Choroid plexus epithelial cell (primary cell): ENCODE results near the gene EPN3.

ENCODE experiments used
- DNase-seq: peaks from one replicate; pipeline ENCODE4 v3.0.0-alpha.2; 2010; ENCODE audit warnings: low read depth
- H3K4me3 ChIP-seq: 2 replicates; pipeline ENCODE4 v1.5.1; 2011; ENCODE audit warnings: low read depth, mild to moderate bottlenecking, control low read depth, low read length, moderate library complexity
- CTCF ChIP-seq: conservative IDR thresholded peaks from 2 replicates; pipeline ENCODE4 v1.5.1; 2011; ENCODE audit warnings: low read depth, mild to moderate bottlenecking, control low read depth, inconsistent platforms, low read length, moderate library complexity

The EPN3 gene

GRCh38 chr17:50523208-50523607 lies 9.3 kb upstream of the EPN3 start:
- no peak overlapping the region for H3K4me3 ChIP-seq
- no peak for TF ChIP-seq CTCF
- DNase-seq, result no peak

- no peak for TF ChIP-seq CTCF
- H3K4me3 ChIP-seq, result no peak overlapping the region
- no peak for DNase-seq
Measured at GRCh38 chr17:50524838-50525237, 7.7 kb upstream of the EPN3 start.

GRCh38 chr17:50527155-50527762 lies 5.3 kb upstream of the EPN3 start:
- TF ChIP-seq CTCF, result no peak
- no peak overlapping the region for H3K4me3 ChIP-seq
- no peak for DNase-seq

GRCh38 chr17:50527949-50528474 lies 4.5 kb upstream of the EPN3 start:
- no peak overlapping the region for H3K4me3 ChIP-seq
- no peak for DNase-seq
- no peak for TF ChIP-seq CTCF

GRCh38 chr17:50529849-50530248 lies 2.7 kb upstream of the EPN3 start:
- H3K4me3 ChIP-seq, result no peak overlapping the region
- no peak for TF ChIP-seq CTCF

GRCh38 chr17:50531428-50532025 lies 1.0 kb upstream of the EPN3 start:
- no peak overlapping the region for H3K4me3 ChIP-seq
- no peak for DNase-seq
- no peak for TF ChIP-seq CTCF

More at GRCh38 chr17:50529849-50530248, 2.7 kb upstream of the EPN3 start:
- DNase-seq, result no peak

GRCh38 chr17:50533185-50533584 lies 650 bp downstream of the EPN3 start:
- DNase-seq, result no peak
- no peak for TF ChIP-seq CTCF
- H3K4me3 ChIP-seq, result no peak overlapping the region
